Right lobe of liver (tissue), 6 donors: ENCODE results near the gene PRTFDC1. TPM values are rescaled to one million over a fixed set of nuclear protein-coding genes. Genes with fewer than 3 reads are reported as not detected.
A peak's percentile ranks its signal among the peaks of the same experiment; 100 is the strongest.

Experiments used
- ATAC-seq, 4 donors: fragments of 200-7000 bp; cut with Tn5 transposase; one replicate each; pipeline ENCODE4 v1.9.1; 2020; ENCODE audit warnings: mild to moderate bottlenecking in 4 of 4, moderate library complexity in 4 of 4
- DNase-seq, 3 donors: peaks; one replicate each; pipeline ENCODE4 v3.0.0-alpha.2; 2020
- H3K27ac ChIP-seq, 3 donors: fragments of 200-600 bp; one replicate each; pipeline ENCODE4 v1.8.0; 2022
- H3K27me3 ChIP-seq, 2 donors: fragments of 200-600 bp; one replicate each; pipeline ENCODE4 v1.8.0; 2022
- H3K36me3 ChIP-seq, 4 donors: fragments of 200-600 bp; sonication (generic) in 1 of 4; one replicate each; pipeline versions ENCODE4 v1.5.1 to v1.8.0; 2017 to 2022; ENCODE audit warnings: control low read depth in 1 of 4
- H3K4me1 ChIP-seq, 4 donors: fragments of 200-600 bp; sonication (generic) in 1 of 4; one replicate each; pipeline versions ENCODE4 v1.5.1 to v1.8.0; 2017 to 2022; ENCODE audit warnings: control low read depth in 1 of 4
- H3K4me3 ChIP-seq, 3 donors: fragments of 200-600 bp; one replicate each; pipeline ENCODE4 v1.8.0; 2022
- H3K9me3 ChIP-seq, 4 donors: fragments of 200-600 bp; sonication (generic) in 1 of 4; one replicate each; pipeline versions ENCODE4 v1.5.1 to v1.8.0; 2017 to 2022; ENCODE audit warnings: control low read depth in 1 of 4
- POLR2A ChIP-seq: fragments of 450-650 bp; IDR thresholded peaks from one replicate; pipeline ENCODE4 v1.6.1; 2017; ENCODE audit warnings: antibody characterized with exemption, mild to moderate bottlenecking
- WGBS: methylation state at CpG from one replicate; pipeline ENCODE4 v1.1.6; 2018; ENCODE audit warnings: low coverage, low lambda C conversion rate; ENCODE audit not compliant: insufficient coverage; ENCODE audit errors: missing lambda C conversion rate; 5-methylcytosine and 5-hydroxymethylcytosine counted together
- intact Hi-C, 2 donors: fragments of 100-400 bp; cut with DNase I; formaldehyde crosslinking; loops; one replicate each; pipeline versions ENCODE4 v1.11.2 to v1.14.1; 2022
- total RNA-seq, 6 experiments: library from RNA; depleted of rRNA in 2 of 6; stranded (reverse); fragments of >200 nt in 2 of 6; fragmentation: NEBNext Ultra II Directional in 3 of 6; extraction: Animal tissue kit (Norgen Biotek cat#: 25700) in 3 of 6; gene quantifications; one replicate each; pipeline versions ENCODE4 v1.1.0 to v1.2.4, GENCODE V29; 2016 to 2023
- TF ChIP-seq, protein P1 (sequence below), 4 donors: fragments of 200-600 bp in 3 of 4; fragments of 450-650 bp in 1 of 4; IDR thresholded peaks; one replicate each; pipeline versions ENCODE4 v1.5.1 to v1.8.0; 2016 to 2022; ENCODE audit warnings: antibody characterized with exemption in 4 of 4, mild to moderate bottlenecking in 2 of 4
- donor health status: DM: no; HTN: yes; CAD: no.
- donor health status: DM: no; HTN: no; CAD: no.
- donor health status: DM: no; HTN: no; CAD: no.
- donor health status: DM: no; HTN: yes; CAD: no.
- donor health status: DM: no; HTN: yes; CAD: no.

The PRTFDC1 gene
- total RNA-seq, 6 experiments from 2014 or later, result 0.76 to 3.5 (median 1.1) TPM; not detected in 1

DNA sequence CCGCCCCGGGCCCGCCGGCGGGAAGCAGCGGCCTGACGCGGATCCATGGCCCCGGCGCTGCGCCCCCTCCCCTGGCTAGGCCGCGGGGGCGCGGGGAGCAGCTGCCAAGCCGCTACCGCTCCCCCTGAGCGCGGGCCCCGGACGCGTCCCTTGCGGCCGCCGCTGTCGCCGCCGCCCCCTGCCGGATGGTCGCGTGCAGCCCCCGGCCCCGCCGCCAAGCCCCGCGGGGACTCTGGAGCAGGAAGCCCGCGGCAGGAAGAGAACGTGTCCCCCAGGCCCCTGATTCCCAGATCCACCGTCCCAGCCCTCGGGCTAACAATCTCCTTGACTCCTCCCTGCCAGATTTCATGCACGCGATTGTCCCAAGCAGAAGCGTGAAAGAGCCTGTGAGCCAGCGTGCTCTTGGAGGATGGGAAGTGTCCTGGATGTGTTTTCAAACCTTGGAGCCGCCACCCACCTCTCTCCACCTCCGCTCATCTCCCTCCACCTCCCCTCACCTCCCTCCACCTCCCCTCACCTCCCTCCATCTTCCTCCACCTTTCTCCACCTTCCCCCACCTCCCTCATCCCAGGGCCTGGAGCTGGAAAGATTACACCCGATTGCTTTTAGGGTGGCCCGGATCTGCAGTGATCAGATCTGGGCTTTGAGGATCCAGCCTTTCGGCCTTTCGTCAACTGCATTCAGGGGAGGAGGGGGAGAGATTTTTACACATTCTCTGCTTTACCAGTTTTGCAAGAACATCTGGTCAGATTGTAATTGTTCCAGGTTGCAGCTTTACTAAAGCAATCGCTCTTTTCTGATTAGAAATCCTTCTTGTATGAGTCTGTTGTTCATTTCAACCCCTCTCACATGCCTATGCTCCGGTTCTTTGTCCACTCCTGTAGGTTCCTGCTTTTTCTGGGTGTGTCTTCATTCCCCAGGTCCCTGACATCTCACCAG is 570 bp upstream of the PRTFDC1 start:
- ATAC-seq, result peak; percentile 62 to 79 (median 74)
- no peaks in the 10 kb centered on the region for H3K9me3 ChIP-seq
- TF ChIP-seq, protein P1, sequence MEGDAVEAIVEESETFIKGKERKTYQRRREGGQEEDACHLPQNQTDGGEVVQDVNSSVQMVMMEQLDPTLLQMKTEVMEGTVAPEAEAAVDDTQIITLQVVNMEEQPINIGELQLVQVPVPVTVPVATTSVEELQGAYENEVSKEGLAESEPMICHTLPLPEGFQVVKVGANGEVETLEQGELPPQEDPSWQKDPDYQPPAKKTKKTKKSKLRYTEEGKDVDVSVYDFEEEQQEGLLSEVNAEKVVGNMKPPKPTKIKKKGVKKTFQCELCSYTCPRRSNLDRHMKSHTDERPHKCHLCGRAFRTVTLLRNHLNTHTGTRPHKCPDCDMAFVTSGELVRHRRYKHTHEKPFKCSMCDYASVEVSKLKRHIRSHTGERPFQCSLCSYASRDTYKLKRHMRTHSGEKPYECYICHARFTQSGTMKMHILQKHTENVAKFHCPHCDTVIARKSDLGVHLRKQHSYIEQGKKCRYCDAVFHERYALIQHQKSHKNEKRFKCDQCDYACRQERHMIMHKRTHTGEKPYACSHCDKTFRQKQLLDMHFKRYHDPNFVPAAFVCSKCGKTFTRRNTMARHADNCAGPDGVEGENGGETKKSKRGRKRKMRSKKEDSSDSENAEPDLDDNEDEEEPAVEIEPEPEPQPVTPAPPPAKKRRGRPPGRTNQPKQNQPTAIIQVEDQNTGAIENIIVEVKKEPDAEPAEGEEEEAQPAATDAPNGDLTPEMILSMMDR (IDR thresholded peaks at IDR 0.05), result peak; percentile 32 to 48 (median 42)
- no peak for TF ChIP-seq POLR2A
- H3K27ac ChIP-seq, result peak overlapping the region; percentile 53 to 70 (median 58)
- H3K4me3 ChIP-seq, result peak overlapping the region; percentile 52 to 67 (median 57)
- no peaks in the 10 kb centered on the region for H3K36me3 ChIP-seq
- intact Hi-C loops, result no loop called here
- WGBS, result 49% methylated on average over 8 of the region's 53 CpGs
- DNase-seq, result peak; percentile 47 to 55 (median 52)
- H3K27me3 ChIP-seq, result no peaks in the 10 kb centered on the region
- H3K4me1 ChIP-seq, result no peaks in the 10 kb centered on the region

DNA sequence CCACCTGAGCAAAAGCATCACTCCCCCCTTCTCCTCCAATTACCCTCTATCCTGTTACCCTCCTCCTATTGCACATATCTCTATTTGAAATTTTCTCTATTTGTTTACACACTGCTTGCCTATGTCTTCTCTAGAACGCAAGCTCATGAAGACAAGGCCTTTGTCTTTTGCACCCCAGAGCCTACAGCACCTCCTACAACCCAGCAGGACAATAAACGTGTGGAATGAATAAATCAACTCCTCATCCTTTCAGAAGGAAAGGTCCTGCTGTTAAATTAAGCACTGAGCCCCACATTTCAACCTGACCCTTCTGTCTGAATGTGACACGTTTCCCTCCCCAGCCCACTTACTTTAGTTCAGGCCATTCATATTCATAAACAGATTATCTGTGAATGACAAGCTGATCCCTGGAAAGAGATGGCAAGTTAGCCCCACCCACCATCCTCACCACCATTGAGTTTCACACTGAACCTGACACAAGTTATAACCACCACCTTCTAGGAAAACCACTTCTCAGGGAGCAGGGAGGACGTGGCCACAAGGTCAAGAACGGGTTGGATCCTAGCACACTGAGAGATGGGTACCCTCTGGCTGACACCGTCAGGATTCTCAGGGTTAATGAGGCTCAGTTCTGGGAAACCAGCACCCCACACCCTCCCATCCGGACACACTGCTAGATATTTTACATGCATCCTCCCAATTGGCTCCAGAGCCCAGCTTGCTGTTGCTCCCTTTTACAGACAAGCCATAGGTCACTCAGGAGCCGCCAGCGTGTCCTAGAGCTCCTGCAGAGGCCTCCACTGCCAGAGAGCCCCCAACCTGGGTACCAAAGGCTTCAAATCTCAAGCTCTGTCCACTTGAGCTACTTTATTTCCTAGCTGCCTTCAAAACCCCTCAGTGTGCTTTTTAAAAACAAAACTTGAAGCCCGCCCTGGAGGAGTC is 934 bp downstream of the PRTFDC1 start:
- Histone ChIP-seq H3K4me1 (no peaks in the 10 kb centered on the region), H3K27me3 (no peaks in the 10 kb centered on the region), H3K36me3 (no peaks in the 10 kb centered on the region), H3K9me3 (no peaks in the 10 kb centered on the region), H3K4me3 (peak overlapping the region; percentile 52 to 67 (median 57)), H3K27ac (peak overlapping the region; percentile 53 to 70 (median 58))
- DNase-seq (peak in 1 of 3 donors; percentile 27), ATAC-seq (peak; percentile 47 to 62 (median 54))
- WGBS, result 62% methylated on average over 9 of the region's 10 CpGs
- no peak for TF ChIP-seq POLR2A
- TF ChIP-seq, protein P1 (IDR thresholded peaks at IDR 0.05), result no peak
- intact Hi-C loops, result no loop called here

DNA sequence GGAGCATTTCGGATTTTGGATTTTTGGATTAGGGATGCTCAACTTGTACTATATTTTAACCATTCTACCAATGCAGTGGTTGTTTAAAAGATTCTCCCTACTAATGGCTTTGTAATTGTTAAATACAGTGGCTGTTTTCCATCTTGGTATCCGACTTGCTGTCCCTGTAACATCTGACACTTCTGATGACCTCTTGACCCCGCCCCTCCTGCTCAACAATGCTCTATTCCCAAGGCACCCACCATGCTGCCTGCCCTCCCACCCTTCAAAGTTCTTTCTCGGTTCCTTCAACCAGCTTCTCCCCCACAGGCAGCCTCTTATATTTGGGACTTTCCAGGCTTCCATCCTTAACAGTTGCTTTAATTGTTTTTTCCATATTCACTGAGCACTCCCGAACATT is 2.0 kb downstream of the PRTFDC1 start:
- Histone ChIP-seq H3K27me3 (no peaks in the 10 kb centered on the region), H3K27ac (no peak overlapping the region), H3K9me3 (no peaks in the 10 kb centered on the region), H3K36me3 (no peaks in the 10 kb centered on the region), H3K4me3 (no peak overlapping the region), H3K4me1 (no peaks in the 10 kb centered on the region)
- TF ChIP-seq POLR2A, result no peak
- TF ChIP-seq, protein P1 (IDR thresholded peaks at IDR 0.05), result no peak
- ATAC-seq (no peak), DNase-seq (no peak)
- intact Hi-C loops, result no loop called here
- 87% methylated on average over 5 of the region's 5 CpGs for WGBS

DNA sequence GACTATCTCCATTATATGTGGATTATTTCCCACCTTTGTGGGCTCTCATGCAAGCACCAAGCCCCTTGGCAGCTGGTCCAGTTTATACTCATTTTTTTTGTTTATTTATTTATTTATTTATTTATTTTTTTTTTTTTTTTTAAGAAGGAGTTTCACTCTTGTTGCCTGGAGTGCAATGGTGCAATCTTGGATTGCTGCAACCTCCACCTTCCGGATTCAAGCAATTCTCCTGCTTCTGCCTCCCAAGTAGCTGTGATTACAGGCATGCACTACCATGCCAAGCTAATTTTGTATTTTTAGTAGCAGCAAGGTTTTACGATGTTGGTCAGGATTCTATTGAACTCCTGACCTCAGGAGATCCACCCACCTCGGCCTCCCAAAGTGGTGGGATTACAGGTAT is 2.8 kb downstream of the PRTFDC1 start:
- DNase-seq (no peak), ATAC-seq (no peak)
- Histone ChIP-seq H3K27ac (no peak overlapping the region), H3K9me3 (no peaks in the 10 kb centered on the region), H3K36me3 (no peaks in the 10 kb centered on the region), H3K4me3 (no peak overlapping the region), H3K27me3 (no peaks in the 10 kb centered on the region), H3K4me1 (no peaks in the 10 kb centered on the region)
- WGBS, result 82% methylated on average over 3 of the region's 3 CpGs
- TF ChIP-seq, protein P1 (IDR thresholded peaks at IDR 0.05), result no peak
- TF ChIP-seq POLR2A, result no peak
- intact Hi-C loops, result no loop called here
